IMR-90 (cell line): ENCODE data around the gene COPS7B. TPM values are rescaled to one million over a fixed set of nuclear protein-coding genes. Genes with fewer than 3 reads are reported as not detected.
"Not testable (repeated sequence)": the region's sequence is repeated elsewhere in the genome, so short reads cannot be mapped to it uniquely, and the experiment has no call there.

ENCODE experiments used
- ATAC-seq: fragments of 200-7000 bp; cut with Tn5 transposase; 2 replicates; pipeline ENCODE4 v1.9.1; 2020; ENCODE audit warnings: low read depth, mild to moderate bottlenecking, moderate library complexity
- BruUV-seq: library from RNA; stranded (reverse); fragments of 400-500 nt; replicated peaks from 2 replicates; lab custom pipeline; 2021; lab: Mats Ljungman, UMichigan
- CTCF ChIA-PET: fragments of 300-600 bp; formaldehyde crosslinking; extraction: SDS; loops from one replicate; lab custom pipeline; 2021; ENCODE audit warnings: antibody characterized with exemption; lab: Yijun Ruan, JAX
- POLR2A ChIA-PET: fragments of 300-600 bp; sonication (Branson Sonifier 250); formaldehyde crosslinking; loops from one replicate; lab custom pipeline; 2022; ENCODE audit warnings: antibody characterized with exemption; ENCODE audit not compliant: unreplicated experiment; lab: Charles Lee
- DNase-seq: peaks from one replicate; pipeline ENCODE4 v3.0.0; 2013
- H2AFZ ChIP-seq: replicated peaks from 2 replicates; pipeline ENCODE3; 2013; ENCODE audit warnings: low read length, mild to moderate bottlenecking; ENCODE audit not compliant: poor library complexity
- H2AK5ac ChIP-seq: 2 replicates; pipeline ENCODE4 v1.6.1; 2013; ENCODE audit warnings: low read depth, low read length, inconsistent platforms
- H2AK9ac ChIP-seq: replicated peaks from 2 replicates; pipeline ENCODE3; 2013; ENCODE audit warnings: mild to moderate bottlenecking, low read depth, low read length, moderate library complexity; ENCODE audit not compliant: poor library complexity
- H2BK120ac ChIP-seq: 2 replicates; pipeline ENCODE4 v1.6.1; 2013; ENCODE audit warnings: low read depth, low read length, inconsistent platforms
- H2BK15ac ChIP-seq: 3 replicates; pipeline ENCODE4 v1.6.1; 2013; ENCODE audit warnings: low read depth, low read length, inconsistent platforms
- H2BK20ac ChIP-seq: 2 replicates; pipeline ENCODE4 v1.6.1; 2013; ENCODE audit warnings: low read depth, mild to moderate bottlenecking, inconsistent platforms, low read length, moderate library complexity
- H2BK5ac ChIP-seq: 2 replicates; pipeline ENCODE4 v1.6.1; 2013; ENCODE audit warnings: mild to moderate bottlenecking, low read depth, low read length, inconsistent platforms; ENCODE audit not compliant: poor library complexity, severe bottlenecking
- H3K14ac ChIP-seq: replicated peaks from 2 replicates; pipeline ENCODE4 v1.6.1; 2013; ENCODE audit warnings: low read depth, low read length, inconsistent platforms
- H3K18ac ChIP-seq: 2 replicates; pipeline ENCODE4 v1.6.1; 2013; ENCODE audit warnings: low read depth, low read length, control low read depth
- H3K23ac ChIP-seq: 2 replicates; pipeline ENCODE4 v1.6.1; 2013; ENCODE audit warnings: low read depth, low read length, inconsistent platforms
- H3K27ac ChIP-seq: 2 replicates; pipeline ENCODE4 v1.5.1; 2013; ENCODE audit warnings: mild to moderate bottlenecking, control low read depth, low read length; ENCODE audit not compliant: insufficient read depth
- H3K27me3 ChIP-seq: 2 replicates; pipeline ENCODE4 v1.6.1; 2013; ENCODE audit warnings: low read length; ENCODE audit not compliant: control insufficient read depth, insufficient read depth
- H3K36me3 ChIP-seq: 2 replicates; pipeline ENCODE4 v1.6.1; 2013; ENCODE audit warnings: low read length, mixed read lengths; ENCODE audit not compliant: control insufficient read depth, insufficient read depth
- H3K4ac ChIP-seq: 2 replicates; pipeline ENCODE4 v1.6.1; 2013; ENCODE audit warnings: low read depth, low read length, inconsistent platforms
- H3K4me1 ChIP-seq: 2 replicates; pipeline ENCODE4 v1.6.1; 2013; ENCODE audit warnings: low read length, mixed read lengths; ENCODE audit not compliant: control insufficient read depth, insufficient read depth
- H3K4me2 ChIP-seq: 2 replicates; pipeline ENCODE4 v1.6.1; 2013; ENCODE audit warnings: low read depth, mild to moderate bottlenecking, control low read depth, low read length, moderate library complexity
- H3K4me3 ChIP-seq: 2 replicates; pipeline ENCODE4 v1.5.1; 2013; ENCODE audit warnings: low read depth, mild to moderate bottlenecking, control low read depth, low read length, moderate library complexity; ENCODE audit not compliant: insufficient read depth
- H3K56ac ChIP-seq: 2 replicates; pipeline ENCODE4 v1.6.1; 2013; ENCODE audit warnings: low read length, inconsistent platforms; ENCODE audit not compliant: insufficient read depth; ENCODE audit errors: extremely low read depth
- H3K79me1 ChIP-seq, 2 experiments: 2 replicates each; pipeline ENCODE4 v1.6.1; 2013; ENCODE audit warnings: low read length in 2 of 2, inconsistent platforms in 1 of 2, low read depth in 1 of 2
- H3K9ac ChIP-seq: 2 replicates; pipeline ENCODE4 v1.6.1; 2013; ENCODE audit warnings: low read depth, low read length, control low read depth
- H3K9me1 ChIP-seq: 2 replicates; pipeline ENCODE4 v1.6.1; 2013; ENCODE audit warnings: low read length, inconsistent platforms; ENCODE audit not compliant: insufficient read depth
- H3K9me3 ChIP-seq: 2 replicates; pipeline ENCODE4 v1.6.1; 2013; ENCODE audit warnings: low read length; ENCODE audit not compliant: control insufficient read depth, insufficient read depth
- H4K20me1 ChIP-seq: 2 replicates; pipeline ENCODE4 v1.6.1; 2013; ENCODE audit warnings: low read length, inconsistent platforms; ENCODE audit not compliant: insufficient read depth
- H4K5ac ChIP-seq: 2 replicates; pipeline ENCODE4 v1.6.1; 2013; ENCODE audit warnings: mild to moderate bottlenecking, low read depth, low read length, control low read depth
- H4K8ac ChIP-seq, 2 experiments: 2 replicates each; pipeline ENCODE4 v1.6.1; 2013; ENCODE audit warnings: low read depth in 2 of 2, low read length in 2 of 2, control low read depth in 1 of 2, inconsistent platforms in 1 of 2
- H4K91ac ChIP-seq: 2 replicates; pipeline ENCODE4 v1.6.1; 2013; ENCODE audit warnings: low read depth, low read length, inconsistent platforms; ENCODE audit not compliant: insufficient read depth
- WGBS, 2 experiments: methylation state at CpG; one replicate each; pipeline versions ENCODE4 v1.1.5 to v1.1.7; 2013; ENCODE audit warnings: missing lambda C conversion rate in 2 of 2; ENCODE audit not compliant: insufficient read length in 1 of 2; ENCODE audit errors: extremely low coverage in 2 of 2; 5-methylcytosine and 5-hydroxymethylcytosine counted together
- dilution Hi-C: fragments of 300-500 bp; cut with HindIII; formaldehyde crosslinking; loops from one replicate; pipeline ENCODE4 v1.14.3; 2018; ENCODE audit warnings: low sequenced_read_pairs; ENCODE audit not compliant: unreplicated experiment
- in situ Hi-C: fragments of 300-500 bp; cut with MboI; formaldehyde crosslinking; loops from 3 replicates; pipeline ENCODE4 v1.14.3; 2019; ENCODE audit warnings: low sequenced_read_pairs, inconsistent platforms, mixed read lengths
- intact Hi-C: fragments of 100-400 bp; cut with micrococcal nuclease; formaldehyde crosslinking; loops from 2 replicates; pipeline ENCODE4 v1.10.0; 2022
- polyA plus RNA-seq, 3 experiments: library from polyadenylated mRNA; depleted of rRNA; stranded (reverse); fragments of >200 nt; gene quantifications; 2 replicates each; pipeline ENCODE4 v1.2.3, GENCODE V29; 2012; ENCODE audit warnings: low replicate concordance in 1 of 3
- total RNA-seq: library from RNA; depleted of rRNA; stranded (reverse); fragments of >200 nt; gene quantifications from 2 replicates; pipeline ENCODE4 v1.2.3, GENCODE V29; 2012

Gene COPS7B
- total and polyA plus RNA-seq, 2 of the 4 experiments (the other 2 are of a cell fraction) = 23.1 to 54.1 TPM

GRCh38 chr2:231748153-231748896 lies 37.9 kb upstream of the COPS7B start:
- H3K79me1 ChIP-seq, H2AK9ac ChIP-seq, H2BK5ac ChIP-seq, H2BK15ac ChIP-seq, CTCF ChIA-PET, H3K23ac ChIP-seq, H3K27ac ChIP-seq, H3K56ac ChIP-seq, H2AK5ac ChIP-seq, H4K91ac ChIP-seq, H4K5ac ChIP-seq, H3K4me3 ChIP-seq, H3K9ac ChIP-seq, intact Hi-C loops, DNase-seq, ATAC-seq, H3K27me3 ChIP-seq, H3K18ac ChIP-seq, H2AFZ ChIP-seq, H3K36me3 ChIP-seq, H3K9me1 ChIP-seq, in situ Hi-C loops, H2BK20ac ChIP-seq, H3K4me2 ChIP-seq, BruUV-seq, H3K14ac ChIP-seq, H4K20me1 ChIP-seq, H3K9me3 ChIP-seq, POLR2A ChIA-PET, H2BK120ac ChIP-seq, H3K4ac ChIP-seq, H3K4me1 ChIP-seq, H4K8ac ChIP-seq, dilution Hi-C loops: not testable (repeated sequence)
- WGBS, 2 experiments = 80% methylated on average over 5 of the region's 6 CpGs; no CpG with 5 or more reads in 1 of the 2 experiments

GRCh38 chr2:231749016-231749415 lies 37.2 kb upstream of the COPS7B start:
- H3K4ac ChIP-seq, POLR2A ChIA-PET, H3K4me2 ChIP-seq, dilution Hi-C loops, H3K56ac ChIP-seq, H2BK20ac ChIP-seq, H2BK5ac ChIP-seq, intact Hi-C loops, H3K36me3 ChIP-seq, H3K27me3 ChIP-seq, H2AFZ ChIP-seq, H3K23ac ChIP-seq, H3K4me3 ChIP-seq, H3K27ac ChIP-seq, CTCF ChIA-PET, H3K9me3 ChIP-seq, H4K91ac ChIP-seq, H3K14ac ChIP-seq, H2AK9ac ChIP-seq, ATAC-seq, H4K20me1 ChIP-seq, BruUV-seq, H3K4me1 ChIP-seq, H2AK5ac ChIP-seq, H4K8ac ChIP-seq, in situ Hi-C loops, DNase-seq, H3K9me1 ChIP-seq, H2BK120ac ChIP-seq, H3K18ac ChIP-seq, H2BK15ac ChIP-seq, H3K9ac ChIP-seq, H3K79me1 ChIP-seq, H4K5ac ChIP-seq: not testable (repeated sequence)
- 96% methylated on average over 4 of the region's 10 CpGs; no CpG with 5 or more reads in 1 of the 2 experiments for WGBS, 2 experiments
